LNCAP (cell line): ENCODE measurements around the gene CHST12.

Experiments
- CTCF ChIP-seq: fragments of 450-650 bp; IDR thresholded peaks from 2 replicates; pipeline ENCODE4 v1.5.1; 2017; ENCODE audit warnings: mild to moderate bottlenecking

CHST12 gene

GRCh38 chr7:2480070-2480408 is 76.6 kb downstream of the CHST12 start:
- TF ChIP-seq CTCF: no peak

GRCh38 chr7:2481195-2481594 is 77.8 kb downstream of the CHST12 start:
- no peak for TF ChIP-seq CTCF

- TF ChIP-seq CTCF: no peak
Measured at GRCh38 chr7:2482725-2483451, 79.5 kb downstream of the CHST12 start.

- TF ChIP-seq CTCF: no peak
Measured at GRCh38 chr7:2483494-2483893, 80.1 kb downstream of the CHST12 start.

- TF ChIP-seq CTCF: no peak
Measured at GRCh38 chr7:2484868-2485267, 81.5 kb downstream of the CHST12 start.

- no peak for TF ChIP-seq CTCF
Measured at GRCh38 chr7:2487586-2488271, 84.3 kb downstream of the CHST12 start.

GRCh38 chr7:2488272-2488645 is 84.8 kb downstream of the CHST12 start:
- TF ChIP-seq CTCF: no peak
